Jurkat, Clone E6-1 (cell line): ENCODE measurements around the gene VPS35L.

ENCODE experiments used
- DNase-seq: peaks from one replicate; pipeline ENCODE4 v3.0.0-alpha.2; 2011; ENCODE audit warnings: low read depth, low spot score
- H3K4me3 ChIP-seq: 2 replicates; pipeline ENCODE4 v1.5.1; 2011; ENCODE audit warnings: mild to moderate bottlenecking, low read length, control low read depth, moderate library complexity

Gene VPS35L

GRCh38 chr16:19583665-19584300 is 28.3 kb downstream of the VPS35L start:
- no peak overlapping the region for H3K4me3 ChIP-seq
- DNase-seq, result peak; percentile 47

- no peak overlapping the region for H3K4me3 ChIP-seq
- DNase-seq, result no peak
These were observed 33.2 kb downstream of the VPS35L start for GRCh38 chr16:19588661-19589060.

GRCh38 chr16:19589106-19589505 is 33.6 kb downstream of the VPS35L start:
- no peak for DNase-seq
- H3K4me3 ChIP-seq, result no peak overlapping the region

GRCh38 chr16:19589771-19590302 is 34.3 kb downstream of the VPS35L start:
- DNase-seq, result no peak
- no peak overlapping the region for H3K4me3 ChIP-seq

GRCh38 chr16:19595043-19595767 is 39.7 kb downstream of the VPS35L start:
- no peak for DNase-seq
- no peak overlapping the region for H3K4me3 ChIP-seq

GRCh38 chr16:19598805-19599510 is 43.5 kb downstream of the VPS35L start:
- DNase-seq, result no peak

GRCh38 chr16:19599968-19600716 is 44.6 kb downstream of the VPS35L start:
- no peak overlapping the region for H3K4me3 ChIP-seq
- DNase-seq, result no peak

More at GRCh38 chr16:19598805-19599510, 43.5 kb downstream of the VPS35L start:
- no peak overlapping the region for H3K4me3 ChIP-seq

- no peak overlapping the region for H3K4me3 ChIP-seq
- DNase-seq, result peak; percentile 43
These were observed 45.8 kb downstream of the VPS35L start for GRCh38 chr16:19601083-19601976.

GRCh38 chr16:19604911-19605310 is 49.4 kb downstream of the VPS35L start:
- DNase-seq, result no peak
- H3K4me3 ChIP-seq, result no peak overlapping the region

- no peak for DNase-seq
These were observed 50.2 kb downstream of the VPS35L start for GRCh38 chr16:19605701-19606100.

GRCh38 chr16:19607616-19608280 is 52.2 kb downstream of the VPS35L start:
- DNase-seq, result no peak
- H3K4me3 ChIP-seq, result no peak overlapping the region

More at GRCh38 chr16:19605701-19606100, 50.2 kb downstream of the VPS35L start:
- H3K4me3 ChIP-seq, result no peak overlapping the region

- DNase-seq, result no peak
- H3K4me3 ChIP-seq, result no peak overlapping the region
These were observed 53.9 kb downstream of the VPS35L start for GRCh38 chr16:19609359-19609758.

- no peak for DNase-seq
- H3K4me3 ChIP-seq, result no peak overlapping the region
These were observed 54.7 kb downstream of the VPS35L start for GRCh38 chr16:19610200-19610599.

GRCh38 chr16:19613834-19614233 is 58.3 kb downstream of the VPS35L start:
- no peak overlapping the region for H3K4me3 ChIP-seq

GRCh38 chr16:19616241-19616640 is 60.7 kb downstream of the VPS35L start:
- no peak overlapping the region for H3K4me3 ChIP-seq
- DNase-seq, result no peak

More at GRCh38 chr16:19613834-19614233, 58.3 kb downstream of the VPS35L start:
- DNase-seq, result no peak

GRCh38 chr16:19618876-19619275 is 63.4 kb downstream of the VPS35L start:
- no peak for DNase-seq
- H3K4me3 ChIP-seq, result no peak overlapping the region

- DNase-seq, result no peak
- H3K4me3 ChIP-seq, result no peak overlapping the region
These were observed 65.9 kb downstream of the VPS35L start for GRCh38 chr16:19621445-19621844.

GRCh38 chr16:19625039-19625438 is 69.5 kb downstream of the VPS35L start:
- no peak for DNase-seq
- no peak overlapping the region for H3K4me3 ChIP-seq
